Activated naive CD8-positive, alpha-beta T cell treated with anti-CD3 and anti-CD28 coated beads, Interleukin-2, amount 50 U/mL, for 16 hours (primary cell): ENCODE results near the gene ASIP.
"Not testable (repeated sequence)": the region's sequence is repeated elsewhere in the genome, so short reads cannot be mapped to it uniquely, and the experiment has no call there.

Experiments
- DNase-seq: peaks from one replicate; pipeline ENCODE4 v3.0.0-alpha.2; 2020; ENCODE audit warnings: low read depth, low spot score

The ASIP gene

GRCh38 chr20:34240693-34241615 is at the start of gene ASIP:
Gene ASIP (plus strand): TSS chr20:34241423. CDS start chr20:34260375, 18,952 bp downstream.
- no peak for DNase-seq

- DNase-seq = no peak
These were observed 48.2 kb upstream of the ASIP start for GRCh38 chr20:34193051-34193450.

GRCh38 chr20:34199183-34199582 is 42.0 kb upstream of the ASIP start:
- DNase-seq = no peak

- no peak for DNase-seq
These were observed 41.2 kb upstream of the ASIP start for GRCh38 chr20:34200023-34200422.

GRCh38 chr20:34201531-34201930 is 39.7 kb upstream of the ASIP start:
- DNase-seq = no peak

GRCh38 chr20:34205172-34205880 is 35.9 kb upstream of the ASIP start:
- DNase-seq = not testable (repeated sequence)

GRCh38 chr20:34209111-34209510 is 32.1 kb upstream of the ASIP start:
- DNase-seq = no peak

- no peak for DNase-seq
These were observed 31.0 kb upstream of the ASIP start for GRCh38 chr20:34210271-34210670.

- DNase-seq = no peak
These were observed 29.6 kb upstream of the ASIP start for GRCh38 chr20:34211591-34211990.

- DNase-seq = no peak
These were observed 28.0 kb upstream of the ASIP start for GRCh38 chr20:34213213-34213612.

GRCh38 chr20:34215711-34216381 is 25.4 kb upstream of the ASIP start:
- peak; percentile 1 for DNase-seq

- DNase-seq = no peak
These were observed 24.9 kb upstream of the ASIP start for GRCh38 chr20:34216382-34216742.

GRCh38 chr20:34220561-34220960 is 20.7 kb upstream of the ASIP start:
- DNase-seq = no peak

- no peak for DNase-seq
These were observed 19.0 kb upstream of the ASIP start for GRCh38 chr20:34222208-34222607.

GRCh38 chr20:34224251-34224650 is 17.0 kb upstream of the ASIP start:
- not testable (repeated sequence) for DNase-seq

GRCh38 chr20:34231634-34232033 is 9.6 kb upstream of the ASIP start:
- no peak for DNase-seq

- no peak for DNase-seq
These were observed 8.6 kb upstream of the ASIP start for GRCh38 chr20:34232494-34233087.

- no peak for DNase-seq
These were observed 7.5 kb upstream of the ASIP start for GRCh38 chr20:34233687-34234086.

- DNase-seq = no peak
These were observed 5.3 kb upstream of the ASIP start for GRCh38 chr20:34235875-34236274.

GRCh38 chr20:34237942-34238341 is 3.3 kb upstream of the ASIP start:
- DNase-seq = no peak

- DNase-seq = no peak
These were observed 1.1 kb upstream of the ASIP start for GRCh38 chr20:34240121-34240520.

GRCh38 chr20:34242015-34242414 is 792 bp downstream of the ASIP start:
- DNase-seq = not testable (repeated sequence)
